ENCODE results near the gene RIPOR2.

Gene RIPOR2, protein sequence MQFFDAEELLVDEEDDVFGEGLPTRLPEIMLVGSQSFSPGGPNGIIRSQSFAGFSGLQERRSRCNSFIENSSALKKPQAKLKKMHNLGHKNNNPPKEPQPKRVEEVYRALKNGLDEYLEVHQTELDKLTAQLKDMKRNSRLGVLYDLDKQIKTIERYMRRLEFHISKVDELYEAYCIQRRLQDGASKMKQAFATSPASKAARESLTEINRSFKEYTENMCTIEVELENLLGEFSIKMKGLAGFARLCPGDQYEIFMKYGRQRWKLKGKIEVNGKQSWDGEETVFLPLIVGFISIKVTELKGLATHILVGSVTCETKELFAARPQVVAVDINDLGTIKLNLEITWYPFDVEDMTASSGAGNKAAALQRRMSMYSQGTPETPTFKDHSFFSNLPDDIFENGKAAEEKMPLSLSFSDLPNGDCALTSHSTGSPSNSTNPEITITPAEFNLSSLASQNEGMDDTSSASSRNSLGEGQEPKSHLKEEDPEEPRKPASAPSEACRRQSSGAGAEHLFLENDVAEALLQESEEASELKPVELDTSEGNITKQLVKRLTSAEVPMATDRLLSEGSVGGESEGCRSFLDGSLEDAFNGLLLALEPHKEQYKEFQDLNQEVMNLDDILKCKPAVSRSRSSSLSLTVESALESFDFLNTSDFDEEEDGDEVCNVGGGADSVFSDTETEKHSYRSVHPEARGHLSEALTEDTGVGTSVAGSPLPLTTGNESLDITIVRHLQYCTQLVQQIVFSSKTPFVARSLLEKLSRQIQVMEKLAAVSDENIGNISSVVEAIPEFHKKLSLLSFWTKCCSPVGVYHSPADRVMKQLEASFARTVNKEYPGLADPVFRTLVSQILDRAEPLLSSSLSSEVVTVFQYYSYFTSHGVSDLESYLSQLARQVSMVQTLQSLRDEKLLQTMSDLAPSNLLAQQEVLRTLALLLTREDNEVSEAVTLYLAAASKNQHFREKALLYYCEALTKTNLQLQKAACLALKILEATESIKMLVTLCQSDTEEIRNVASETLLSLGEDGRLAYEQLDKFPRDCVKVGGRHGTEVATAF

DNA sequence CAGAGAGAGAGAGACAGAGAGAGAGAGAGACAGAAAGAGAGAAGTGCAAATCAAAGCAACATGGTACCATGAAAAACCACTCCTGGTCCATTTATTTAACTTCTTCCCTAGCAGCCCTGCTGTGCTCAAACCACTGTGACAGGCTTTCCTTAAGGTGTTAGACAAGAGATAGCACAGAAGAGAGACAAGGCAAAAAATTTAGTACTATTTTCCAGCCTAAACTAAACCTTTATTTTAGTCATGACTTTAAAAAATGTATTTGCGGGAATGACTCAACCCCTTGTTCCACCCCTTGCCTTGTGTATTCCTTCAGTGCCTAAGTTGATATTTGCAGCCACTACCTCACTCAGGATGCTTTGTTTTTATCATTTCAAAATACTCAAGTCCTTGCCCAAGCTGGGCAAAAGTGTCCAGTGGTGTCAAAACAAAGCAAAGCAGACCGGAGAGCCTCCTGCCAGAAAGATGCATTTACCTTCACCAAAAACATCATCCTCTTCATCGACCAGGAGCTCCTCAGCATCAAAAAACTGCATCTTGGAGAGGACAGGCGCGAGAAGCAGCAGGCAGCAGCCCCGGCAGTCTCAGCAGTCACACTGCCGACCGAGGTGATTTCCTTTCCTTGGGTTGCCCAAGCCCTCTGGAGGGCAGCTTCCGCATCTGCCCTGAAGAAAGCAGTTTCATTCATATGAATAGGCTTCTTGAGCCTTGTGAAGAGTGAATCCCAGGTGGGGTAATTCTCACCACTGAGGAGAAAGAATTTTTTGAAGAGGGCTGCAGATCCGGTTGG is at the start of gene RIPOR2:
Gene RIPOR2, minus strand, starts transcription at position 595 of the 787 bp plus-strand sequence. Its CDS starts 62 bp downstream, at position 533.
- DNase-seq (ENCODE audit: low spot score in 2 of 2): peak; percentile 56 to 70
- Mint-ChIP-seq H3K4me3 (peak within 1 kb of the TSS; percentile 89), H3K36me3 (peaks cover 41% of the 10 kb centered on the region), H3K27ac (peak within 1 kb of the TSS; percentile 97), H3K27me3 (no peaks in the 10 kb centered on the region), H3K9me3 (no peaks in the 10 kb centered on the region), H3K4me1 (peaks cover 38% of the 10 kb centered on the region)
- ATAC-seq (ENCODE audit: low read depth): peak; percentile 67

DNA sequence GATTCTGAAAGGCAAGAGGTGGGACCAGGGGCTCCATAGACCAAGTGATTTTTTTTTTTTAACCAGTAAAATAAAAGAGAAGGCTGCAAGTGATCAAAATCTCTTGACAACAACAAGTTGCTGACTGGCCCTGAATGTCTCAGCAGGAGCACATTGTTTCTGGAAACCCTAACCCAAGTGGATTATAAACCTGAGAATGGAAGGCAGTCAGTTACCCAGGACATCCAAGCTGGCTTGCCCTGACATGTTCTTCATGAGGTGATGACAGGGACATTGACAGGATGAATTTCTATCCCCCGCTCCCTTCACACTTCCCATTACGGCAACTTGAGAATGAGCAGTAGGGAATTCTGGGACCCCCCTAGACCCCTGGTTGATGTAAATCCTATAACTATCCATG is 49.6 kb upstream of the RIPOR2 start:
- Mint-ChIP-seq H3K36me3 (peaks cover 3% of the 10 kb centered on the region), H3K4me3 (no peak overlapping the region), H3K4me1 (peaks cover 51% of the 10 kb centered on the region), H3K9me3 (no peaks in the 10 kb centered on the region), H3K27ac (no peak overlapping the region), H3K27me3 (no peaks in the 10 kb centered on the region)
- DNase-seq (ENCODE audit: low spot score in 2 of 2) (no peak), ATAC-seq (ENCODE audit: low read depth) (no peak)

DNA sequence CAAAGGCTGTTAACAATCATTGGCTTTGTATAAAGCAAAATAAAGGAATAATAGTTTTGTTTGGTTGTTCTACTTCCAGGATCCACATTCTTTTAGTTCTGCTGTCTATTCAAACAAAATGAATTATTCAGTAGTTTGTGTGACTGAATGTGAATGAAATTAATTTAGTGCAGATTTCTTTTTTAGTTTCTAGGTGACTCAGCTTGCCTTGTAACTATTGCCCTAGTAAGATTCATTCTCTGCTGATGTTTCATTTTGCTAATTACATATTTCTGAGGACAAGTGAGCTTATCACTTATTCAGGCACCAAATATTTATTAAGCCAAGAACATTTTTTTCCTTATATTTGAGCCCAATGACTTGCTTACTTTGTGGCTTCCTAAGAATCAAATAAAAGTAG is 46.5 kb upstream of the RIPOR2 start:
- Mint-ChIP-seq H3K27ac (no peak overlapping the region), H3K4me1 (peaks cover 54% of the 10 kb centered on the region), H3K9me3 (peaks cover 2% of the 10 kb centered on the region), H3K4me3 (no peak overlapping the region), H3K27me3 (no peaks in the 10 kb centered on the region), H3K36me3 (peaks cover 5% of the 10 kb centered on the region)
- no peak for DNase-seq (ENCODE audit: low spot score in 2 of 2)
- ATAC-seq (ENCODE audit: low read depth): no peak

DNA sequence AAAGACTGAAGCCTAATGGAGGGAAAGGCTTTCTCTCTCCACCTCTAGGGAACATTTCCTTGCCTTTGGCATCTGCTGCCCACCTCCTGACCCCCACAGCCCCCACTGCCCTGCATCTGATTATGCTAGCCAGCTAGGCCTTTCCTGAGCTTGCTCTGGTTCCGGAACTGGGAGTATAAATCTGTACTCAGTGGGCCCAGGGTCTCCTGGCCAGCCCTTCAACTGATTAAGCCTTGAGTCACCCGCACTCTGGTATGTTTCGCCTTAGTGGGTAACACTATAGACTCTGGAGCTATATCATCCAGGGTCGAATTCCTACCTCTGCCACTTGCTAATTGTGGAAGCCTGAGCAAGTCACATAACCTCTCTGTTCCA is 45.6 kb upstream of the RIPOR2 start:
- DNase-seq (ENCODE audit: low spot score in 2 of 2) (no peak), ATAC-seq (ENCODE audit: low read depth) (no peak)
- Mint-ChIP-seq H3K4me3 (no peak overlapping the region), H3K27me3 (no peaks in the 10 kb centered on the region), H3K27ac (no peak overlapping the region), H3K36me3 (peaks cover 2% of the 10 kb centered on the region), H3K4me1 (peaks cover 49% of the 10 kb centered on the region), H3K9me3 (peaks cover 2% of the 10 kb centered on the region)

DNA sequence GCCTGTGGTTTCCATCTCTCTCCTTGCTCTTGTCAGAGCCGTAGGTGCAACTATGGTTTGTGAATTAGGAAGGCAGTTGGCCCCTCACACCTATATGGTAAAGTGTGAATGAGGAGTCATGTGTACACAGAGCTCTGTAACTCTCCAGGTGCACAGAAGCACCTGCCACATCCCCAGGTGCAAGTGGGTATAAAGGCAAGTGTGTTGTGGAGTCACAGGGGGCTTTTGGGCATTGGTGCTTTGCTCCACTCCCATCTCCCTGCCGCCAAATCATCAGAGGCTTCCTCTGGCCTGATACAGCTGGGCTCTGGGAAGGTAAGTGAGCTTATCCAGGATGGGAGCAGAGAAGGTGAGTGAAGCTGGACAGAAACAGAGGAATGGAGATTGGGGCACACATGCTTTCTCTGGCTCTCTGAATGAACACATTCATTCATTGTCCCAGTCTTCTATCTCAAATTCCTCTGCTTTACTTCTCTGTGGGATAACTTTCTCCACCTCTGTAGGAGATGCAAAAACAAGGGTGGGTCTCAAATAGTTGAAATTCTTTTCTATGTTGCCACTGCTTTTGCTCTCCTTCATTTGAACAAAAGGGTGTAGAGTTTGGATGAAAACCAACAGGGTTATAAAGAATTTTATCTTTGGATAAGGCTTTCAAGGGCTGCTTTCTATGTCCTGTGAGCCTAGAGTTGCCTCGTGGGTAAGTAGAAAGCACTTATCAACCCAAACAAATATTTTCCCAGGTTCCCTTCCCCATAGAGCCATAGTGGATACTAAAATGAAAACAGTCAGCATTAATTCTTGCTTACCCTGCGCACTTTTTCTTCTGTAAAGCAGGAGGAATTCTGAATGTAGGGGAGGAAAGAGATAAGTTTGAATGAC is 45.0 kb upstream of the RIPOR2 start:
- peaks cover 2% of the 10 kb centered on the region for H3K9me3 Mint-ChIP-seq
- ATAC-seq (ENCODE audit: low read depth): no peak
- no peak for DNase-seq (ENCODE audit: low spot score in 2 of 2)
- peak overlapping the region; percentile 43 for H3K27ac Mint-ChIP-seq
- H3K4me1 Mint-ChIP-seq: peaks cover 46% of the 10 kb centered on the region
- H3K4me3 Mint-ChIP-seq: no peak overlapping the region
- H3K27me3 Mint-ChIP-seq: no peaks in the 10 kb centered on the region
- H3K36me3 Mint-ChIP-seq: peaks cover 2% of the 10 kb centered on the region

DNA sequence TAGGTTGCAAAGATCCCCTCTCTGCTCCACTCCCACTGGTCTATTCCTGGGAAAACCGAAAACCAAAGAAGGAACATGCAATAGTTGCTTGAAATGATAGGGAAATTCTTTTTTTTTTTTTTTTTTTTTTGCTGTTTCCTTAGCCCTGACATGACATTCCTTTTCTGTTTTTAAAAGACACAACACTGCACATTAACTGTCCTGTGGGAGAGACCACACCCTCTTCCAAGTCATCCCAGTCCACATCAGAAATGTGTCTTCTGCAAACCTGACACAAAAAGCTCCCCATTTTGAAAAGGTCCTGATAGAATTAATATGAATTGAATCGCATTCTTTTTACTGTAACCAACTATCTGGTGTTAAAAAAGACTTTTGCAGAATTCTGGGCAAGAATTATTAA is 43.4 kb upstream of the RIPOR2 start:
- DNase-seq (ENCODE audit: low spot score in 2 of 2) (no peak), ATAC-seq (ENCODE audit: low read depth) (no peak)
- peaks cover 2% of the 10 kb centered on the region for H3K36me3 Mint-ChIP-seq
- no peak overlapping the region for H3K27ac Mint-ChIP-seq
- H3K27me3 Mint-ChIP-seq: no peaks in the 10 kb centered on the region
- H3K4me3 Mint-ChIP-seq: no peak overlapping the region
- H3K9me3 Mint-ChIP-seq: peaks cover 2% of the 10 kb centered on the region
- peaks cover 48% of the 10 kb centered on the region for H3K4me1 Mint-ChIP-seq

DNA sequence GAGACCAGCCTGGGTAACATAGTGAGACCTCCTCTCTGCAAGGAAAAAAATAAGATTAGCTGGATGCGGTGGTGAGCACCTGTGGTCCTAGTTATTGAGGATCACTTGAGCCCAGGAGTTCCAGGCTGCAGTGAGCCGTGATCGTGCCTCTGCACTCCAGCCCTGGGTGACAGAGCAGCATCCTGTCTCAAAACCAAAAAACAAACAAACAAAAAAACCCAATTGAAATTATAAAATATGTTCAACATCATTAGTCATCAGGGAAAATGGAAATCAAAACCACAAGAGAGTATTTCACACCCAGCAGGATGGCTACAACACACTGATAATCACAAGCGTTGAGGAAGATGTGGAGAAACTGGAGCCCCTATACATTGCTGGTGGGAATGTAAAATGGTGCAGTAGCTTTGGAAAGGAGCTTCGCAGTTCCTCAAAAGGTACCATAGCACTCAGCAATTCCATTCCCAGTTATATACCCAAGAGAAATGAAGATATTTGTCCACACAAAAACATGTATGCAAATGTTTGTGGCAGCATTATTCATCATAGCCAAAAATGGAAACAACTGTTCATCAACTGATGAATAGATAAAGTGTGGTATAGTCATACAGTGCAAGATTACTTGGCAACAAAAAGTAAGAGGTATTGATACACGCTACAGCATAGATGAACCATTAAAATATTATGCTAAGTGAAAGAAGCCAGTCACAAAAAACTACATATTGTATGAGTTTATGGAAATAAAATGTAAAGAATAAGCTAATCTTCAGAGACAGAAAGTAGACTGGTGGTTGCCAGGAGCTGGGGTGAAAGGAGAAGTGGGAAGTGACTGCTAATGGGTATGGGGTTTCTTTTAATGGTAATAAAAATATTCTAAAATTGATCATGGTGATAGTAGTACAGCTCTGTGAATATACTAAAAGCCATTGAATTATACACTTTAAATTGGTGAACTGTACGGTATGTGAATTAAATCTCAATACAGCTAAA is 38.7 kb upstream of the RIPOR2 start:
- H3K27ac Mint-ChIP-seq: peak overlapping the region; percentile 67
- DNase-seq (ENCODE audit: low spot score in 2 of 2): no peak
- peak; percentile 87 for ATAC-seq (ENCODE audit: low read depth)
- H3K36me3 Mint-ChIP-seq: peaks cover 3% of the 10 kb centered on the region
- H3K4me1 Mint-ChIP-seq: peaks cover 49% of the 10 kb centered on the region
- peaks cover 2% of the 10 kb centered on the region for H3K9me3 Mint-ChIP-seq
- H3K27me3 Mint-ChIP-seq: no peaks in the 10 kb centered on the region
- H3K4me3 Mint-ChIP-seq: peak overlapping the region; percentile 8

DNA sequence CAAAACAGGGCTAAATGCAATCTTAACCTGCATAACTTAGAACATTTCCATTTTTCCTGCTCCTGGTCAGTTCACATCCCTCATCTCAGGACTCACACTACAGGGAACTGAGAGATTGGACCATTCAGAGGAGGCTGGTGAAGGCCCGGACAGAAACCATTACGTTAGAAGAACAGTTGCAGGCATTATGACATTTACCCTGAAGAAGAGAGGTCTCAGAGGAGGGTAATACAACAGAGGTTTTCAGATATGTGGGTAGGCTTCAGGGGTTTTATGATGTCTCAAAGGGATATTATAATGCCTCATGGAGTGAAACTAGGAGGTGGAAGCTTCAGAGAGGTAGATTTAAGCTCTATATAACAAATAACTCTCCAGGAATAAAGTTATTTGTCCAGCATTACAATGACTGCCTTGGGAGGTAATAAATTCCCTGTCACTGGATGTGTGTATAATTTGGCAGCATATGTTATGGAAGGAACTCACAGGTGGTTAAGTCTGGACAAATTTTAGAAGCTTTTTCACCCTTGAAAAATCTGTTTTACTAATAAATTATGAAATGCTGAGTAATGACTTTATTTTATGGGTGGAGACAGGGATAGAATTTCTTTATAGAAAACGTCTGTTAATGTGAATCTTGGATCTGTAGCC is 36.7 kb upstream of the RIPOR2 start:
- Mint-ChIP-seq H3K9me3 (no peaks in the 10 kb centered on the region), H3K27me3 (no peaks in the 10 kb centered on the region), H3K4me3 (no peak overlapping the region), H3K36me3 (peaks cover 1% of the 10 kb centered on the region), H3K4me1 (peaks cover 53% of the 10 kb centered on the region), H3K27ac (peak overlapping the region; percentile 19)
- no peak for DNase-seq (ENCODE audit: low spot score in 2 of 2)
- ATAC-seq (ENCODE audit: low read depth): no peak

DNA sequence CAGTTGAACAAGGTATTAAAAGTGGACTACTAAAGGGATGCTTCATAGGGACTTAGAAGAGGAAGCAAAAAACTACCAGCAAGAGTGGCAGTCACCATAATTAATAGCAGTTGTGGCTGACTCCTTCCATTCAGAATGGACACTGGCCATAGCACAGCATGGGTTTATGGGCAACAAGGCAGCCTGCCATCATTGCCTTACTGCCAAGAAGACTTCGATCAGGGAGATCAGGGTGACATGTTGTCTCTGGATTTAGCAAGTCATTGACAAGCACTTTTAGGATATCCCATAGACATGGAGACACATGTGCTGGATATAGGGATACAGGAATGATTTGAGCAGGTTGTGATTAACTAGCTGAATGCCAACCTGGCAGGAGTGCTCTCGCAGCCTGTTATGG is 35.3 kb upstream of the RIPOR2 start:
- Mint-ChIP-seq H3K36me3 (peaks cover 3% of the 10 kb centered on the region), H3K27ac (peak overlapping the region; percentile 11)
- ATAC-seq (ENCODE audit: low read depth): no peak

DNA sequence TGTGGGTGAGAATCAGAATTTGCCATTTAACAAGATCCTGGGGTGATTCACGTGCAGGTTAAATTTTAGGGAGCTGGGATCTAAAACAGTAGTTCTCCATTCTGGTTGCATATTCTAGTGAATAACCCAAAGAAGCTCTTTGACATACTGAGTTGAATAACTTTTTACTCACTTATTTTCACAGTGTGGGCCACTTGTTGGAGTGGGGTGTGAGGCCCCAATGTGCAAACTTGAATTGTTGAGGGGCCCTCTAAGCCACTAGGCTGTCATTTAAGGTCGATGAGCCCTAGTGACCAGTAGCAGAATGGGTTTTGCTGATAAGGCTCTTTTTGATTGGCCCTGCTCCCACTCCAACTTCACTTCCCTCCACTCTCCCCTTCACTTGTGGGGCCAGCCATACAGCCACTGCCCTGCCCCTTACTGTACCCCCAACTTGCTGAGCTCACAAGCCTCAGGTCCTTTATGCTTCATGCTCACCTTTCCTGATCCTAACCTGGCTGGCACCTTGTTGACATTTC is 33.6 kb upstream of the RIPOR2 start:
- no peak for DNase-seq (ENCODE audit: low spot score in 2 of 2)
- Mint-ChIP-seq H3K4me3 (no peak overlapping the region), H3K27ac (no peak overlapping the region), H3K9me3 (no peaks in the 10 kb centered on the region), H3K36me3 (peaks cover 3% of the 10 kb centered on the region), H3K4me1 (peaks cover 56% of the 10 kb centered on the region), H3K27me3 (no peaks in the 10 kb centered on the region)
- no peak for ATAC-seq (ENCODE audit: low read depth)

More for the DNA sequence above, 35.3 kb upstream of the RIPOR2 start:
- Mint-ChIP-seq H3K4me1 (peaks cover 59% of the 10 kb centered on the region), H3K27me3 (no peaks in the 10 kb centered on the region), H3K4me3 (no peak overlapping the region), H3K9me3 (no peaks in the 10 kb centered on the region)
- no peak for DNase-seq (ENCODE audit: low spot score in 2 of 2)

DNA sequence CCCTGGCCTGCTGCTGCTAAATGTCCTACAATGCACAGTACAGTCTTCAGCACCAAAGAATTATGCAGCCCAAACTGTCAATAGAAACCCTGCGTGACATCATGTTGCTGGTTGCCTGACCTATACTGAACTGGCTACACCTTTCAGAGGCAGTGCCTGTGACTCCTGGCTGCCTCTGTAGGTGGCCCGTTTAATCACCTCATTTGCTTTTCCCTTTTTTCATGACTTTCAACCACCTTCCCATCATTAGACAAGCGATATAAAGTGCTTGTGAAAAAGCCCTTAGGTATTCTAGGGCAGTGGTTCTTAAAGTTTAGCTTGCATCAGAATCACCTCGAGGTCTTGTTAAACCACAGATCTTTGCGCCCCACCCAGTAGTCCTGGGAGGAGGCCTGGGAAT is 33.0 kb upstream of the RIPOR2 start:
- Mint-ChIP-seq H3K4me1 (peaks cover 57% of the 10 kb centered on the region), H3K9me3 (no peaks in the 10 kb centered on the region), H3K27me3 (no peaks in the 10 kb centered on the region), H3K4me3 (no peak overlapping the region), H3K36me3 (peaks cover 7% of the 10 kb centered on the region), H3K27ac (no peak overlapping the region)
- DNase-seq (ENCODE audit: low spot score in 2 of 2) (no peak), ATAC-seq (ENCODE audit: low read depth) (peak; percentile 45)

All from memory B cell (primary cell).